Amygdala (tissue), 56 donors: Measurements from ENCODE around the gene SIGLEC5.

Experiments
- DNase-seq, 56 donors: peaks; one replicate each; lab custom pipeline; 2025; lab: John Stamatoyannopoulos, UW

Gene SIGLEC5

DNA sequence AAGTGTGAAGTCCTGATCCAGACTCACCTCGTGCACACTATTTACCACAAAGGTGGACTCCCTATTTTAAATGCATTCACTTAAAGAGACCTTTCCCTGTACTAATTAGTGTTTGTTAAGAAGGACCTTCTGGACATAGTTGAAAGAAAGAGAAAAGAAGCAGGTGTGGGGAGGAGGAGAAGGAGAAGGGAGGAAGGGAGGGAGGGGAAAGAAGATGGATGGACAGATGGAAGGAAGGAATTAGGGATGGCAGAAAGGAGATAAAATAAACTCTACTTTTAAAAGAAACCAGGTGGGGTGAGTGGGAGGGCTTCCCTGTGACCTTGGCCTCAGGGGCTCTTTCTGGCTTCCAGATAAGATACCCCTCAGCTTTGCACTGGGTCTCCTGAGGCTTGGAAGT lies 37.7 kb downstream of the SIGLEC5 start:
- no peak for DNase-seq

DNA sequence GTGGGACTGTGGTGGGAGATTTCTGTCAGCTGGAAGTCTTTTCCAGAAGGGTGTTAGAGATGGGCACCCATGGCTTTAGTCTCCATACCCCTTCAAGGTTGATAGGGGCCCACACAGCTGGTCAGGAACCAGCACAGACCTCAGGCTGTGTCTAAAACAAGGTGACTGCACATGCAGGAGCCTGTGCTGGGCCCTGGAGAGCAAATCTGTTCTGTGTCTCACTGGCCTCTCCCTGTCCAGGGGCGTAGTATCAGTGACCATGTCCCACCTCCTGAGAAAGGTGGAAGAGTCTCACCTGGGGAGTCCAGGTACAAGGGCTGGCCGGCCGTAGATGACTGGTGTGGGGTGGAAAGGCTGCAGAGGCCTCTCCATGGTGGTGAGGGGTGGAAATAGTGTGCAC lies 39.8 kb downstream of the SIGLEC5 start:
- no peak for DNase-seq

DNA sequence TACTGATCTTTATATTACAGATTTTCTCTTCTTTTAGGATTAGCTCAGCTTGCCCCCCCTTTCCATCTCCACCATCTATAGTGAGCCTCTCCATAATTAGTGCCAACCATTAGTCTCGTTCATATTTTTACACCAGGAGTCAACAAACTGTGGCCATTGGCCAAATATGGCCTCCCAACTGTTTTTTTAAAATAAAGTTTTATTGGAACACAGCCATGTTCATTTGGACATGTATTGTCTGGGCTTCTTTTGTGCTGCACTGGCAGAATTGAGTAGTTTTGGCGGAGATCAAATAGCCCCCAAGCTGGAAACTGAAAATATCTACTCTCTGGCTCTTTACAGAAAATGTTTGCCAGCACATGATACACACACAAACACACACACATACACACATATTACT lies 40.7 kb downstream of the SIGLEC5 start:
- DNase-seq, result no peak

DNA sequence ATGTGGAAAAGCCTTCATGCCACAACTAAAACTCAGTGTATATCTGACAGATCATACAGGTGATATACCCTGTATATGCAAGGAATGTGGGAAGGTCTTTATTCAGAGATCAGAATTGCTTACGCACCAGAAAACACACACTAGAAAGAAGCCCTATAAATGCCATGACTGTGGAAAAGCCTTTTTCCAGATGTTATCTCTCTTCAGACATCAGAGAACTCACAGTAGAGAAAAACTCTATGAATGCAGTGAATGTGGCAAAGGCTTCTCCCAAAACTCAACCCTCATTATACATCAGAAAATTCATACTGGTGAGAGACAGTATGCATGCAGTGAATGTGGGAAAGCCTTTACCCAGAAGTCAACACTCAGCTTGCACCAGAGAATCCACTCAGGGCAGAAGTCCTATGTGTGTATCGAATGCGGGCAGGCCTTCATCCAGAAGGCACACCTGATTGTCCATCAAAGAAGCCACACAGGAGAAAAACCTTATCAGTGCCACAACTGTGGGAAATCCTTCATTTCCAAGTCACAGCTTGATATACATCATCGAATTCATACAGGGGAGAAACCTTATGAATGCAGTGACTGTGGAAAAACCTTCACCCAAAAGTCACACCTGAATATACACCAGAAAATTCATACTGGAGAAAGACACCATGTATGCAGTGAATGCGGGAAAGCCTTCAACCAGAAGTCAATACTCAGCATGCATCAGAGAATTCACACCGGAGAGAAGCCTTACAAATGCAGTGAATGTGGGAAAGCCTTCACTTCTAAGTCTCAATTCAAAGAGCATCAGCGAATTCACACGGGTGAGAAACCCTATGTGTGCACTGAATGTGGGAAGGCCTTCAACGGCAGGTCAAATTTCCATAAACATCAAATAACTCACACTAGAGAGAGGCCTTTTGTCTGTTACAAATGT lies 42.7 kb downstream of the SIGLEC5 start:
- DNase-seq, result no peak

DNA sequence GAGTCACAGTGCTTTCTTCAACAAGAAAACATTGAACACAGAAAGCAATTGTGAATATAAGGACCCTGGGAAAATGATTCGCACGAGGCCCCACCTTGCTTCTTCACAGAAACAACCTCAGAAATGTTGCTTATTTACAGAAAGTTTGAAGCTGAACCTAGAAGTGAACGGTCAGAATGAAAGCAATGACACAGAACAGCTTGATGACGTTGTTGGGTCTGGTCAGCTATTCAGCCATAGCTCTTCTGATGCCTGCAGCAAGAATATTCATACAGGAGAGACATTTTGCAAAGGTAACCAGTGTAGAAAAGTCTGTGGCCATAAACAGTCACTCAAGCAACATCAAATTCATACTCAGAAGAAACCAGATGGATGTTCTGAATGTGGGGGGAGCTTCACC lies 43.4 kb downstream of the SIGLEC5 start:
- no peak for DNase-seq

DNA sequence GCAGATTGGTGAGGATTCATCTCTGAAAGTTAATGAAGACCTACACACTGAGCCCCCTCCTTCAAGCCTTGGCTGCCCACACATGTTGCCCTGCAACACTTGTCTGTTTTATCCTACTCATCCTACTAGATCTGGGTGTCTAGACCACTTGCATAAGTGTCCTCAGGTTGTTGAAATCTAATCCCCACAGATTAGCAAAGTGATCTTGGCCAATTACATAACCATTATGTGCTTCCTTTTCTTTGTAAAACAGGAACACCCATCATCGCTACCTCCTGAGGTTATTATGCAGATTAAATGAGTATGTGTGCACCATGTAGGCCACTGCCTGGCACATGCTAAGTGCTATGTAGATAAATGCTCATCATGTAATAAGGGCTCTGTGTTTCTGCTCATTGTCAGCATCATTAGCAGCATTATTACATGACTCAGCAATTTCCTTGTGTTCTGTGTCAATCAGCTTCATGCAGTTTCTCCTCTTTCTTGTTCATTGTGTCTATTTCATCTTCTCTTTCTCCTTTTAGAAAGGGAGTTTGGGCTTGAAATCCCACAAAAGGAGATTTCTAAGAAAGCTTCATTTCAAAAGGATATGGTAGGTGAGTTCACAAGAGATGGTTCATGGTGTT lies 44.0 kb downstream of the SIGLEC5 start:
- DNase-seq, result no peak

DNA sequence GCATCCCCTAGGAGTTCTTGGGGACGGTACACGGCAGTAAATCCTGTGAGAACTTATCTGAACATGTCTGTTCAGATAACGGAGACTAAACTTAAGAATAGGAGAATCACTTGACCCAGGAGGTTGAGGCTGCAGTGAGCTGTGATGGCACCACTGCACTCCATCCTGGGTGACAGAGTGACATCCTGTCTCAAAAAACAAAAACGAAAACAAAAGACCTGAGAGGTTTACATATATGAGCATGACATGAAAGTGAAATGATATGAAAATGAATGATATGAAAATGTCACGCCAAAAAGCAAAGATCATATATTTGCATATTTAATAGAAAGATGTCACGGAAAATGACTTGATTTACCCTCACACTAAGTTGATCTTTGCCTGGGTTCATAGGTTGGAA lies 53.4 kb downstream of the SIGLEC5 start:
- no peak for DNase-seq

DNA sequence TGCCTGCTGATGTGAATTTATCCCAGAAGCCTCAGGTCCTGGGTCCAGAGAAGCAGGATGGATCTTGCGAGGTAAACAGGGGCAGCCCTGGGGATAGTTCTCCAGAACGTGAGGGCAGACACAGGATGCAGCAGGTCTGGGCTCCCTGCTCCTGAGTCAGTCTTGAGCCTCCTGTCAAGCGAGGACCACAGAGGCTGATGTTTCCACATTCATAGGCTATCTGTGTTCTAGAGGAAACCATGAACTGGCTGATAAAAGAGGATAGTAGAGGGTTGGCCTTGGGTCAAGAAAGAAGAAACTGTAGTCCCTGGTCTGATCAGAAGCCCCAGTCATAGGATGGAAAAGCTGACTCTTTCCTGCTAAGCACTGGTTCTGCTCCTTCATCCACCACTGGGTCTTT lies 56.9 kb downstream of the SIGLEC5 start:
- no peak for DNase-seq

DNA sequence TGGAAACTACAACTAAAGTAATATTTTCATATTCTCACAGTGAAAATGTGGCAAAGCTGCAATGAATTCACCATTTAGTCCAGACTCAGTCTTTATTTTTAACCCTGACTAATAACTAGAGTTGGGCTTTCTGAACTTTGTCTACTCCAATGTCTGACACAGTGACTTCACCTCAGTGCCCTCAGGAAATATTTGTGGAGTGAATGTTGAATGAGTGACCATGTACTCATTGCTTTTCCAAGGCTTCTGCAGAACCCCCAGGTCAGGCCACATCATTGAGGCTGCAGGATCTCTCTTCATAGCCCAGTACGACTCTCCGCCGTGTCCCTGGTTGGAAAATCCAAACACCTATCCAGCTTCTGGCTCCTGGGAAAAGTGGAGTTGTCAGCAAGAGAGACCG lies 57.3 kb downstream of the SIGLEC5 start:
- DNase-seq, result no peak

DNA sequence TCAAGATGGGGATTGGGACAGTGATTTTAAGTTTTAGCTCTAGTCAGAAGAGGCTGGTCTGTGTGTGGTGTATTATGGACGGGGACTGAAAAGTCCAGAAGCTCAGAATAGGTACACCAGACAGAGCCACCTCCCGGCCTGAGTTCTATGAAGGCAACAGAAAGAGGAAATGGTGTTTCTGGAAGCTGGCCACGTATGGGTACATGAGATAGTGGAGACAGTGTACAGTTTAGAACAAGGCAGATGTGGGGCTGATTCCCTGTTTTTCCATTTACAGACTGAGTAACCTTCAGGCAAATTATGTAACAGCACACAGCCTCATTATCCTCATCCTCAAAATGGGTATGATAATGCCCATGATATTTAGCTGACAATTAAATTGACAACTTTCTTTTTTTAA lies 57.8 kb downstream of the SIGLEC5 start:
- no peak for DNase-seq

DNA sequence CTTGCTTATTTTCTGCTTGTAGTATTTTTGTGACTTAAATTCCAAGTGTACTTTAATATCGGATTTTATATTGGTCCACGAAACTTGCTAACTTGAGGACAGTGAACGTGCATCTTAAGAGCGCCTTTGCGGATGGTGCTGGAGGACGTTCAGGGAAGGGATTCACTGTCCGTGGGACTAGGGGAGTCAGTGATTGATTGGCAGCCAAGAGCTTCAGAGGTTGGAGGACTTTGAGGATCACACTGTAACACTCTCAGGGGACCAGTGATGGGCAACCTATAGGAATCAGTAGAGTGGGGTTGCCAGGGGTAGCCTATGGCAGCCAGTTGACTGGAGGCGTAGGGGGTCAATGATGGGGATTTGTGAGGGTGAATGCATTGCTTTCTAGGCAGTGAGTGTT lies 58.6 kb downstream of the SIGLEC5 start:
- no peak for DNase-seq

DNA sequence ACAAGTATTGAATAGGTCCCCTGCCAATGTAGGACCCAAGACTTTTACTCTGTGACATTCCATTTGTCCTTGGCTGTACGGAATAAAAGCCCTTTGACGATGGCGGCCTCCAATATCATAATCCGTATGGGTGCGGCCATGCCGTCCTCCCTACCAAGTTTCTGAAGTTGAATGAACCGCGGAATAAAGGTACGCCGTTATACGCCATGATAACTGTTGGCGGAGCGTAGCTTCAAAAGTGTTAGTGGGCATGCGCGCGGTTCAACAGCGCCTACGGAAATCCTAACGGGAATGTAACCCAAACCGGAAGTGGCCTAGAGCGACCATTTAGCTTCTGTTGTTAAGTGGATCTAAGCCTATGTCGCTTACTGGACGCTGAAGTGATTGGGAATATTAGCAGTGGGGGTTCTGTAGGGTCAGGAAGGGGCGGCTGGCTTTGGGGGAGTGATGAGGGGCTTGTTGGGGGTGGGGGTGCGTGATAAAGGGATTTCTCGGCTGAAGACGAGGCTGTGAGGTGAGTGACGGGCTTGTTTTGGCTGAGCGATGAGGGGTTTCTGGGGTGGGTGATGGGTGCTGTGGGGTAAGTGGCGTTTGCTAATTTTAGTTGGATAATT lies 59.1 kb downstream of the SIGLEC5 start, which contains the start of gene ZNF175:
Gene ZNF175, plus strand, starts transcription at position 322 of the 614 bp plus-strand sequence. CDS start 2,047 bp downstream, outside the sequence.
- peak; percentile 57 to 98 (median 89) for DNase-seq

DNA sequence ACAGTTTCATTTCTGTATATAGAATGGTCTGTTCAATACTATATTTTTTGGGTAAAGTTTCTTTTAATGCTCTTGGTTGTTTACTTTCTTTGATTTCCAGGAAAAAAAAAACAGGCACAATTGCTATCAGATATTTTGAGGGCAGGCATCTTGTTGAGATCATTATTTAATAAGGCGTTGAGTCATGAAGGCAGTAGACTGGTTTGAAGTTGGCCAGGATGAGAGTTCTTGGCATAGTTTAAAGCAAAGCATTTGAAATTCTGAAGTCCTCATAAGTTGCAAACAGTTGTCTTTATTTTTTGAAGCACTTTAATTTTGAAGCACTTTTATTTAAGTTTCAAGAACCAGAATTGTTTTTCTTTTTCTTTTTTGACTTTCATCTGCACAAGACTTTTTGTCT lies 61.7 kb downstream of the SIGLEC5 start:
- DNase-seq, result no peak

DNA sequence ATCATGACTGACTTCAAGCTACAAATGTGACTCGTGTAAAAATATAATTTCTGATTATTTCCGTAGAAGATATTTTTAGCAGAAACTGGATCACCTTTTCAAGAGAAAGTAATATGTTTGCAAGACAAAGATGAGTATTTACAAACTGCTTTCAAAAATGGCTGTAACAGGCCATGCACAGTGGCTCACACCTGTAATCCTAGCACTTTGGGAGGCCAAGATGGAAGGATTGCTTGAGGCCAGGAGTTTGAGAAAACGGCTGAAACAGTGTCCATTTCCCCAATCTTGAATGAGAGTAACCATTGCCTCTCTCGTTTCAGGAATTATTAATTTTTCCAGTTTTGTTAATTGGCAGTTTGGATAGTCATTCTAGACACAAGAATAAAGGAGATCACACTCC lies 62.6 kb downstream of the SIGLEC5 start:
- DNase-seq, result no peak

DNA sequence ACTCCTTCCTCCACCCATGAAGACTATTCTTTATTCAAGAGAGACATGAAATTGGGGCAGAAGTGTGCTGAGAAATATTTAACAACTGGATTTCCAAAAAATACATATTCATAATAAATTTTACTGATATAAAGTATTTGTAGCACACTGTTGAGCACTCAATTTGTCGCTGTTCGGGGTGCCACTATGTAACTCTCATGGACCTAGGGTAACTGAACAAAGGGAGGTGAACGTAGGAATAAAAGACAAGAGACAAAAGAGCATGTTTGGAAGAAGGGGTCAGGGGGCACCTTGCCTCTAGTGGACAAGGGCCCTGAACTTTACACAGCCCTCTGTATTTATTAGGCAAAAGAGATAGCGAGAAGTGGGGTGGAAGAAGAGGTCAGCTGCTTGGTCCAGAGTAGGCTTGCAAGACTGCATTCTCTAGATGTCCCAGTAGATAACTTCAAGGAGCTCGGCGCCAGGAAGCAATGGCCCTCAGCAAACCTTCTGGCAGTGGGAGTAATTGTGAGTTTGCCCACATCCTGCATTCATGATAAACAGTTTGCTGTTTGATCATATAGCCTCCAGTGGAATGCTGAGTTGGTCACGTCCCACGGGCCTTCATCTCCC lies 63.6 kb downstream of the SIGLEC5 start:
- no peak for DNase-seq

DNA sequence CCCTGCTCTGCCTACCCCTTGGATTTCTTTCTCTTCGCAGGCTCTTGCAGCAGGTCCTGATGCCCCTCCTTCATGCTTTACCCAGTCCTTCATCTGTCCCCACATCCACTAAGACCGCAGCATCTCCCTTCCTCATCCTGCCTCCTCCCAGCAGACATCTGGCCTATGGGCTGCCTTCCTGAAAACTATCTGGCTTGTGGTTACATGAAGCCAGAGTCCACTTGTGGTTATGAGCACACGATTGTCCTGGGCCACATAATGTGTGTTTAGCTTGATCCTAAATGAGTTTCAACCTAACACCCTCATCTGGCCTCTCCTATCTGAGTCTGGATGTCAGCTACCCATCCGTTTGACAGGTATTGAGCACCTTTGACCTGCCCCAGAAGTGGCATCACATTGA lies 64.6 kb downstream of the SIGLEC5 start:
- DNase-seq, result no peak

DNA sequence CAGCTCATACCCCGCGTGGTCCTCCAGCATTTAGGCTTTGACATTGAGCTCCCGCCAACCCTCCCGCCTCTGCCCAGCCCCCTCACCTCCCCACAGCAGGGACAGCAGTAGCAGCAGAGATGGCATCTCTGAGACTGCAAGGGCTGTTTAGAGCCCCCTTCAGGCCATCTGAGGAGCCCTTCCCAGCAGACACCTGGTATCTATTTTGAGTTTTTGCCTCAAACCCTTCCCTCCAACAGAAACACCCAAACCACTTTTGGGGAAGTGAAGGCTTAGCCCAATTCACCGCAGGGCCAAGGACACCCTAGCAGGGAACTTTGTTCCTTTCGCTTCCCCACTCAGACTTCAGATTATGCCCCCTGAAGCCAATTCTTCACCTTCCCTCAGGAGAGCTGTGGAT lies 65.4 kb downstream of the SIGLEC5 start:
- no peak for DNase-seq
